Loucy (cell line): ENCODE measurements around the gene DDI1.

Source experiments
- H2AFZ ChIP-seq: fragments of 200-600 bp; sonication (generic); 2 replicates; pipeline ENCODE4 v1.6.0; 2016; ENCODE audit warnings: antibody characterized with exemption, mild to moderate bottlenecking, low read length, moderate library complexity
- H3F3A ChIP-seq: fragments of 200-600 bp; 2 replicates; pipeline ENCODE4 v1.6.0; 2016; ENCODE audit warnings: antibody characterized with exemption, low read depth, mild to moderate bottlenecking
- H3K27me3 ChIP-seq: fragments of 200-600 bp; sonication (generic); 2 replicates; pipeline ENCODE4 v1.6.1; 2014; ENCODE audit warnings: low read length, mild to moderate bottlenecking; ENCODE audit not compliant: insufficient read depth, poor library complexity, severe bottlenecking
- H3K36me3 ChIP-seq: fragments of 200-600 bp; sonication (generic); 2 replicates; pipeline ENCODE4 v1.6.1; 2016; ENCODE audit warnings: low read length; ENCODE audit not compliant: insufficient read depth
- H3K4me1 ChIP-seq: fragments of 200-600 bp; sonication (generic); 2 replicates; pipeline ENCODE4 v1.5.1; 2014; ENCODE audit warnings: low read length, mild to moderate bottlenecking; ENCODE audit not compliant: insufficient read depth, poor library complexity, severe bottlenecking
- H3K4me2 ChIP-seq: fragments of 200-600 bp; sonication (generic); 2 replicates; pipeline ENCODE4 v1.6.0; 2014; ENCODE audit warnings: antibody characterized with exemption, low read length, low read depth, mild to moderate bottlenecking; ENCODE audit not compliant: poor library complexity, severe bottlenecking
- H3K4me3 ChIP-seq: fragments of 200-600 bp; sonication (generic); 2 replicates; pipeline ENCODE4 v1.5.1; 2014; ENCODE audit warnings: low read length, mild to moderate bottlenecking, mixed read lengths; ENCODE audit not compliant: poor library complexity, severe bottlenecking
- H3K79me2 ChIP-seq: fragments of 200-600 bp; sonication (generic); 2 replicates; pipeline ENCODE4 v1.6.1; 2014; ENCODE audit warnings: low read length; ENCODE audit not compliant: insufficient read depth
- H3K9ac ChIP-seq: fragments of 200-600 bp; sonication (generic); 2 replicates; pipeline ENCODE4 v1.6.0; 2014; ENCODE audit warnings: mild to moderate bottlenecking, low read depth, low read length, moderate library complexity; ENCODE audit not compliant: poor library complexity, severe bottlenecking
- H3K9me2 ChIP-seq: fragments of 200-600 bp; sonication (generic); replicated peaks from 2 replicates; pipeline ENCODE4 v1.6.1; 2016; ENCODE audit warnings: low read depth, low read length, mixed read lengths
- H3K9me3 ChIP-seq: fragments of 200-600 bp; sonication (generic); 2 replicates; pipeline ENCODE4 v1.6.1; 2014; ENCODE audit warnings: mild to moderate bottlenecking, antibody characterized with exemption, low read length, low read depth; ENCODE audit not compliant: insufficient read depth
- H4K20me1 ChIP-seq: fragments of 200-600 bp; sonication (generic); 2 replicates; pipeline ENCODE4 v1.6.0; 2014; ENCODE audit warnings: antibody characterized with exemption, low read length, mild to moderate bottlenecking; ENCODE audit not compliant: insufficient read depth, poor library complexity, severe bottlenecking
- CTCF ChIP-seq: fragments of 200-600 bp; sonication (generic); conservative IDR thresholded peaks from 2 replicates; pipeline ENCODE4 v1.5.1; 2014; ENCODE audit warnings: mild to moderate bottlenecking, antibody characterized with exemption, low read length
- EZH2phosphoT487 ChIP-seq: fragments of 200-600 bp; IDR thresholded peaks from 2 replicates; pipeline ENCODE4 v1.6.1; 2018; ENCODE audit warnings: antibody characterized with exemption, mild to moderate bottlenecking, moderate library complexity, borderline replicate concordance

DDI1 gene

GRCh38 chr11:104076455-104076854 lies 40.0 kb downstream of the DDI1 start:
- H3K4me2 ChIP-seq, result no peak overlapping the region
- H4K20me1 ChIP-seq, result no peaks in the 10 kb centered on the region
- no peaks in the 10 kb centered on the region for H3K79me2 ChIP-seq
- H3K9me2 ChIP-seq, result no peaks in the 10 kb centered on the region
- TF ChIP-seq EZH2phosphoT487, result no peak
- no peak for TF ChIP-seq CTCF
- no peaks in the 10 kb centered on the region for H3K36me3 ChIP-seq
- H3K9me3 ChIP-seq, result no peaks in the 10 kb centered on the region
- H3F3A ChIP-seq, result no peaks in the 10 kb centered on the region
- H2AFZ ChIP-seq, result no peak overlapping the region
- H3K27me3 ChIP-seq, result no peaks in the 10 kb centered on the region
- H3K9ac ChIP-seq, result no peak overlapping the region
- H3K4me1 ChIP-seq, result no peaks in the 10 kb centered on the region
- no peak overlapping the region for H3K4me3 ChIP-seq

- Histone ChIP-seq H3K9me2 (no peaks in the 10 kb centered on the region), H3K27me3 (no peaks in the 10 kb centered on the region), H3K36me3 (no peaks in the 10 kb centered on the region), H3K79me2 (no peaks in the 10 kb centered on the region), H3K4me1 (no peaks in the 10 kb centered on the region), H3K9me3 (no peaks in the 10 kb centered on the region), H4K20me1 (no peaks in the 10 kb centered on the region), H3F3A (no peaks in the 10 kb centered on the region), H3K9ac (no peak overlapping the region), H2AFZ (no peak overlapping the region), H3K4me2 (no peak overlapping the region), H3K4me3 (no peak overlapping the region)
- TF ChIP-seq EZH2phosphoT487, result no peak
- TF ChIP-seq CTCF, result no peak
Measured at GRCh38 chr11:104078245-104078644, 41.8 kb downstream of the DDI1 start.

GRCh38 chr11:104078995-104079394 lies 42.6 kb downstream of the DDI1 start:
- no peaks in the 10 kb centered on the region for H4K20me1 ChIP-seq
- H3K4me3 ChIP-seq, result no peak overlapping the region
- no peaks in the 10 kb centered on the region for H3K27me3 ChIP-seq
- H3K9me3 ChIP-seq, result no peaks in the 10 kb centered on the region
- H3K36me3 ChIP-seq, result no peaks in the 10 kb centered on the region
- no peaks in the 10 kb centered on the region for H3K4me1 ChIP-seq
- no peak for TF ChIP-seq CTCF
- TF ChIP-seq EZH2phosphoT487, result no peak
- no peak overlapping the region for H3K9ac ChIP-seq
- H3K4me2 ChIP-seq, result no peak overlapping the region
- H3F3A ChIP-seq, result no peaks in the 10 kb centered on the region
- no peaks in the 10 kb centered on the region for H3K9me2 ChIP-seq
- no peak overlapping the region for H2AFZ ChIP-seq
- no peaks in the 10 kb centered on the region for H3K79me2 ChIP-seq
